ENCODE measurements around the gene LRRC36. TPM values are rescaled to one million over a fixed set of nuclear protein-coding genes. Genes with fewer than 3 reads are reported as not detected.

Gene LRRC36
- total and polyA plus RNA-seq, 2 of the 13 experiments (the other 11 are each of a cell fraction or from before 2014, with no cell fraction given), result 0.12 to 0.15 TPM

DNA sequence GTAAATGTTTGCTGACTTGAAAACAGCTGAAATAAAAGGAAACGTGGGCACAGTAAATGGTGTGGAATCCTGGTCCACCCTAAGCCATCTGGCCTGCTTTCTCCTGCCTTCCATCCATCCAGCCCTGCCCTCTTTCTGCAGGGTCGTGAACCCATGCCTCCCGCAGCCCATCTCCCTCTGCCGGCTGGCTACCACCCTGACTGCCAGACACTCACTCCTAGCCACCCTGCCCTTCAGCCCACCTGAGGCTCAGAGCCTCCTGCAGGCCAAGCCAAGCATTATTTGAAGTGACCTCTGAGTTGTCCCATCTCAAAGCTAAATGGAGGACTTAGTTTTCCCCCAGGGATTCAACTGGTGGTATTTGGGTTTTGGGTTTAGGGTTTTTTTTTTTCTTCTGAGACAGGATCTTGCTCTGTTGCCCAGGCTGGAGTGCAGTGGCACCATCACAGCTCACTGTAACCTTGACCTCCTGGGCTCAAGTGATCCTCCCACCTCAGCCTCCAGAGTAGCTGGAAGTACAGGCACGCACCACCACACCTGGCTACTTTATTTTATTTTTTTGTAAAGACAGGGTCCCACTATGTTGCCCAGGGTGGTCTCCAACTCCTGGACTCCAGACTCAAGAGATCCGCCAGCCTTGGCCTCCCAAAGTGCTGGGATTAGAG, 81.3 kb downstream of the LRRC36 start (continued):
- TF ChIP-seq PITX1 (CRISPR knock-in tag; IDR thresholded peaks at IDR 0.05) (no peak), NAIF1 (CRISPR knock-in tag; IDR thresholded peaks at IDR 0.05; ENCODE audit: borderline replicate concordance) (no peak), MEIS2 (CRISPR knock-in tag; IDR thresholded peaks at IDR 0.05) (no peak), CENPX (CRISPR knock-in tag; IDR thresholded peaks at IDR 0.05) (no peak), ZNF746 (CRISPR knock-in tag; IDR thresholded peaks at IDR 0.05) (no peak), ZNF709 (CRISPR knock-in tag; IDR thresholded peaks at IDR 0.05) (no peak), STAG1 (CRISPR knock-in tag; IDR thresholded peaks at IDR 0.05) (peak; percentile 47), ZNF264 (CRISPR knock-in tag; IDR thresholded peaks at IDR 0.05) (no peak), TEAD3 (CRISPR knock-in tag; optimal IDR thresholded peaks at IDR 0.05; ENCODE audit: borderline replicate concordance) (no peak), ZNF274 (CRISPR knock-in tag; IDR thresholded peaks at IDR 0.05) (no peak), SP2 (CRISPR knock-in tag; IDR thresholded peaks at IDR 0.05) (no peak), KLF13 (CRISPR knock-in tag; IDR thresholded peaks at IDR 0.05) (no peak)
- TF ChIP-seq, protein P1, sequence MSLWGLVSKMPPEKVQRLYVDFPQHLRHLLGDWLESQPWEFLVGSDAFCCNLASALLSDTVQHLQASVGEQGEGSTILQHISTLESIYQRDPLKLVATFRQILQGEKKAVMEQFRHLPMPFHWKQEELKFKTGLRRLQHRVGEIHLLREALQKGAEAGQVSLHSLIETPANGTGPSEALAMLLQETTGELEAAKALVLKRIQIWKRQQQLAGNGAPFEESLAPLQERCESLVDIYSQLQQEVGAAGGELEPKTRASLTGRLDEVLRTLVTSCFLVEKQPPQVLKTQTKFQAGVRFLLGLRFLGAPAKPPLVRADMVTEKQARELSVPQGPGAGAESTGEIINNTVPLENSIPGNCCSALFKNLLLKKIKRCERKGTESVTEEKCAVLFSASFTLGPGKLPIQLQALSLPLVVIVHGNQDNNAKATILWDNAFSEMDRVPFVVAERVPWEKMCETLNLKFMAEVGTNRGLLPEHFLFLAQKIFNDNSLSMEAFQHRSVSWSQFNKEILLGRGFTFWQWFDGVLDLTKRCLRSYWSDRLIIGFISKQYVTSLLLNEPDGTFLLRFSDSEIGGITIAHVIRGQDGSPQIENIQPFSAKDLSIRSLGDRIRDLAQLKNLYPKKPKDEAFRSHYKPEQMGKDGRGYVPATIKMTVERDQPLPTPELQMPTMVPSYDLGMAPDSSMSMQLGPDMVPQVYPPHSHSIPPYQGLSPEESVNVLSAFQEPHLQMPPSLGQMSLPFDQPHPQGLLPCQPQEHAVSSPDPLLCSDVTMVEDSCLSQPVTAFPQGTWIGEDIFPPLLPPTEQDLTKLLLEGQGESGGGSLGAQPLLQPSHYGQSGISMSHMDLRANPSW (CRISPR knock-in tag; IDR thresholded peaks at IDR 0.05; ENCODE audit: borderline replicate concordance), result no peak
- TF ChIP-seq, protein P2, sequence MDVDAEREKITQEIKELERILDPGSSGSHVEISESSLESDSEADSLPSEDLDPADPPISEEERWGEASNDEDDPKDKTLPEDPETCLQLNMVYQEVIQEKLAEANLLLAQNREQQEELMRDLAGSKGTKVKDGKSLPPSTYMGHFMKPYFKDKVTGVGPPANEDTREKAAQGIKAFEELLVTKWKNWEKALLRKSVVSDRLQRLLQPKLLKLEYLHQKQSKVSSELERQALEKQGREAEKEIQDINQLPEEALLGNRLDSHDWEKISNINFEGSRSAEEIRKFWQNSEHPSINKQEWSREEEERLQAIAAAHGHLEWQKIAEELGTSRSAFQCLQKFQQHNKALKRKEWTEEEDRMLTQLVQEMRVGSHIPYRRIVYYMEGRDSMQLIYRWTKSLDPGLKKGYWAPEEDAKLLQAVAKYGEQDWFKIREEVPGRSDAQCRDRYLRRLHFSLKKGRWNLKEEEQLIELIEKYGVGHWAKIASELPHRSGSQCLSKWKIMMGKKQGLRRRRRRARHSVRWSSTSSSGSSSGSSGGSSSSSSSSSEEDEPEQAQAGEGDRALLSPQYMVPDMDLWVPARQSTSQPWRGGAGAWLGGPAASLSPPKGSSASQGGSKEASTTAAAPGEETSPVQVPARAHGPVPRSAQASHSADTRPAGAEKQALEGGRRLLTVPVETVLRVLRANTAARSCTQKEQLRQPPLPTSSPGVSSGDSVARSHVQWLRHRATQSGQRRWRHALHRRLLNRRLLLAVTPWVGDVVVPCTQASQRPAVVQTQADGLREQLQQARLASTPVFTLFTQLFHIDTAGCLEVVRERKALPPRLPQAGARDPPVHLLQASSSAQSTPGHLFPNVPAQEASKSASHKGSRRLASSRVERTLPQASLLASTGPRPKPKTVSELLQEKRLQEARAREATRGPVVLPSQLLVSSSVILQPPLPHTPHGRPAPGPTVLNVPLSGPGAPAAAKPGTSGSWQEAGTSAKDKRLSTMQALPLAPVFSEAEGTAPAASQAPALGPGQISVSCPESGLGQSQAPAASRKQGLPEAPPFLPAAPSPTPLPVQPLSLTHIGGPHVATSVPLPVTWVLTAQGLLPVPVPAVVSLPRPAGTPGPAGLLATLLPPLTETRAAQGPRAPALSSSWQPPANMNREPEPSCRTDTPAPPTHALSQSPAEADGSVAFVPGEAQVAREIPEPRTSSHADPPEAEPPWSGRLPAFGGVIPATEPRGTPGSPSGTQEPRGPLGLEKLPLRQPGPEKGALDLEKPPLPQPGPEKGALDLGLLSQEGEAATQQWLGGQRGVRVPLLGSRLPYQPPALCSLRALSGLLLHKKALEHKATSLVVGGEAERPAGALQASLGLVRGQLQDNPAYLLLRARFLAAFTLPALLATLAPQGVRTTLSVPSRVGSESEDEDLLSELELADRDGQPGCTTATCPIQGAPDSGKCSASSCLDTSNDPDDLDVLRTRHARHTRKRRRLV (CRISPR knock-in tag; IDR thresholded peaks at IDR 0.05), result no peak
- TF ChIP-seq, protein P3, sequence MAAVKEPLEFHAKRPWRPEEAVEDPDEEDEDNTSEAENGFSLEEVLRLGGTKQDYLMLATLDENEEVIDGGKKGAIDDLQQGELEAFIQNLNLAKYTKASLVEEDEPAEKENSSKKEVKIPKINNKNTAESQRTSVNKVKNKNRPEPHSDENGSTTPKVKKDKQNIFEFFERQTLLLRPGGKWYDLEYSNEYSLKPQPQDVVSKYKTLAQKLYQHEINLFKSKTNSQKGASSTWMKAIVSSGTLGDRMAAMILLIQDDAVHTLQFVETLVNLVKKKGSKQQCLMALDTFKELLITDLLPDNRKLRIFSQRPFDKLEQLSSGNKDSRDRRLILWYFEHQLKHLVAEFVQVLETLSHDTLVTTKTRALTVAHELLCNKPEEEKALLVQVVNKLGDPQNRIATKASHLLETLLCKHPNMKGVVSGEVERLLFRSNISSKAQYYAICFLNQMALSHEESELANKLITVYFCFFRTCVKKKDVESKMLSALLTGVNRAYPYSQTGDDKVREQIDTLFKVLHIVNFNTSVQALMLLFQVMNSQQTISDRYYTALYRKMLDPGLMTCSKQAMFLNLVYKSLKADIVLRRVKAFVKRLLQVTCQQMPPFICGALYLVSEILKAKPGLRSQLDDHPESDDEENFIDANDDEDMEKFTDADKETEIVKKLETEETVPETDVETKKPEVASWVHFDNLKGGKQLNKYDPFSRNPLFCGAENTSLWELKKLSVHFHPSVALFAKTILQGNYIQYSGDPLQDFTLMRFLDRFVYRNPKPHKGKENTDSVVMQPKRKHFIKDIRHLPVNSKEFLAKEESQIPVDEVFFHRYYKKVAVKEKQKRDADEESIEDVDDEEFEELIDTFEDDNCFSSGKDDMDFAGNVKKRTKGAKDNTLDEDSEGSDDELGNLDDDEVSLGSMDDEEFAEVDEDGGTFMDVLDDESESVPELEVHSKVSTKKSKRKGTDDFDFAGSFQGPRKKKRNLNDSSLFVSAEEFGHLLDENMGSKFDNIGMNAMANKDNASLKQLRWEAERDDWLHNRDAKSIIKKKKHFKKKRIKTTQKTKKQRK (IDR thresholded peaks at IDR 0.05; ENCODE audit: low read length), result no peak
- TF ChIP-seq, protein P4, sequence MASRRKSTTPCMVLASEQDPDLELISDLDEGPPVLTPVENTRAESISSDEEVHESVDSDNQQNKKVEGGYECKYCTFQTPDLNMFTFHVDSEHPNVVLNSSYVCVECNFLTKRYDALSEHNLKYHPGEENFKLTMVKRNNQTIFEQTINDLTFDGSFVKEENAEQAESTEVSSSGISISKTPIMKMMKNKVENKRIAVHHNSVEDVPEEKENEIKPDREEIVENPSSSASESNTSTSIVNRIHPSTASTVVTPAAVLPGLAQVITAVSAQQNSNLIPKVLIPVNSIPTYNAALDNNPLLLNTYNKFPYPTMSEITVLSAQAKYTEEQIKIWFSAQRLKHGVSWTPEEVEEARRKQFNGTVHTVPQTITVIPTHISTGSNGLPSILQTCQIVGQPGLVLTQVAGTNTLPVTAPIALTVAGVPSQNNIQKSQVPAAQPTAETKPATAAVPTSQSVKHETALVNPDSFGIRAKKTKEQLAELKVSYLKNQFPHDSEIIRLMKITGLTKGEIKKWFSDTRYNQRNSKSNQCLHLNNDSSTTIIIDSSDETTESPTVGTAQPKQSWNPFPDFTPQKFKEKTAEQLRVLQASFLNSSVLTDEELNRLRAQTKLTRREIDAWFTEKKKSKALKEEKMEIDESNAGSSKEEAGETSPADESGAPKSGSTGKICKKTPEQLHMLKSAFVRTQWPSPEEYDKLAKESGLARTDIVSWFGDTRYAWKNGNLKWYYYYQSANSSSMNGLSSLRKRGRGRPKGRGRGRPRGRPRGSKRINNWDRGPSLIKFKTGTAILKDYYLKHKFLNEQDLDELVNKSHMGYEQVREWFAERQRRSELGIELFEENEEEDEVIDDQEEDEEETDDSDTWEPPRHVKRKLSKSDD (CRISPR knock-in tag; IDR thresholded peaks at IDR 0.05; ENCODE audit: low read depth), result no peak
